ENCODE results near the gene KLHL40. TPM values are rescaled to one million over a fixed set of nuclear protein-coding genes. Genes with fewer than 3 reads are reported as not detected.

The KLHL40 gene
- total RNA-seq, 1 experiment from 2014 or later, result not detected

DNA sequence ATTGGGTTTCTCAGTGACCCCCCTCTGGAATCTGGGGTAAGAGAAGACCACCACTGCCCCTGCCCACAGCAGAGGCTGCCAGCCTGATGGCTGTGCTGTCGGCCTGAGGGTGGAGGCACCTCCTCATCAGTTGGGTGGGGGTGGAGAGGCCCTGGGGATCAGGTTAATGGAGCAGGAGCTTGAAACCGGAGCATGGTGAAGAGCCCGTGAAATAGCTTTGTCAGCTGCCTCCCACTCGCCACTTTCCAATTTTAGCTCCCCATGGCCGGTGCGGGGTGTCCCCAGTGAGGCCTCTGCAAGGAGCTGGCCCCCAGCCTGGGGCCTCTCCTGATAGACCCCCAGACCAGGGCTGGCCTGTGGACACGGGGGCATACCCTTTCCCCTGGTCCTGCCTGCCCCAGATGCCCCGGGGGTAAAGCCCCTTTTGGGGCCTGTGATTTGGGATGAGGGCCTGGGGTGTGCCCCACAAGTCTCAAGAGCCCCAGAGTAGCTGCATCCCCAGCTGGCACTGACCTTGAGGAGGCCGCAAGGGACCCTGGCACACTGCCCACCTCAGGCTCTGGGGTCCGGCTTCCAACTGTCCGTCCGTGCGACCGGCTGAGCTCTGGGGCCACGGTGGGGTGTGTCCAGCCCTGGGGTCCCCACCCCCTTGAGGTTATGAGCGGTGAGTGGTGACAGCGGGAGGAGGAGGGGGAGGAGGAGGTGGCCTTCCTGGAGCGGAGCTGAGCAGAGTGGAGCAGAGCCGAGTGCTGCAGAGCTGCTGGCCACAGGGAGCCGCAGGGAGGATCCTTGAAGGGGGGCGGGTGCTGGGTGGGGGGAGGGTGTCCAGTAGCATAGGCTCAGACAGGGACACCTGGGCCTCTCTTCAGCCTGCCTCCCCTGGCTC is 17.0 kb downstream of the KLHL40 start, which contains the start of gene HHATL:
TSS of gene HHATL (minus strand) at position 733 of the 886 bp plus-strand sequence. CDS start 1,972 bp downstream, outside the sequence.
- no peak for DNase-seq (ENCODE audit: low spot score)
- no peaks in the 10 kb centered on the region for H3K27me3 ChIP-seq (replicated peaks; ENCODE audit: insufficient read depth, low read depth, low read length, poor library complexity)
- H3K36me3 ChIP-seq (ENCODE audit: insufficient read depth, low read length, poor library complexity, severe bottlenecking), result no peaks in the 10 kb centered on the region
- ChIA-PET POLR2A (ENCODE audit: low non-redundant PET) (interaction anchor here (0.6 kb wide), 1 partner anchor 11 kb away, joined by 3 read pairs; no protein-coding TSS in a partner anchor), CTCF (no interaction called here)
- no peak within 1 kb of the TSS for H3K4me3 ChIP-seq (ENCODE audit: low read depth, low read length, poor library complexity, severe bottlenecking)
- no peaks in the 10 kb centered on the region for H3K9me3 ChIP-seq (ENCODE audit: low read depth, low read length, poor library complexity, severe bottlenecking)
- no TSS peak for BruUV-seq (replicated peaks)
- no peaks in the 10 kb centered on the region for H3K4me1 ChIP-seq (ENCODE audit: insufficient read depth, low read length, poor library complexity, severe bottlenecking)
- no peak for TF ChIP-seq EZH2 (IDR thresholded peaks at IDR 0.05; ENCODE audit: borderline replicate concordance, low read depth, low read length, poor library complexity, severe bottlenecking)
- TF ChIP-seq CTCF (conservative IDR thresholded peaks at IDR 0.05; ENCODE audit: low read depth, low read length), result no peak
- intact Hi-C loops (cut with micrococcal nuclease; ENCODE audit: unreplicated experiment), result no loop called here
- H3K27ac ChIP-seq (ENCODE audit: low read depth, low read length, poor library complexity, severe bottlenecking), result no peak within 1 kb of the TSS

DNA sequence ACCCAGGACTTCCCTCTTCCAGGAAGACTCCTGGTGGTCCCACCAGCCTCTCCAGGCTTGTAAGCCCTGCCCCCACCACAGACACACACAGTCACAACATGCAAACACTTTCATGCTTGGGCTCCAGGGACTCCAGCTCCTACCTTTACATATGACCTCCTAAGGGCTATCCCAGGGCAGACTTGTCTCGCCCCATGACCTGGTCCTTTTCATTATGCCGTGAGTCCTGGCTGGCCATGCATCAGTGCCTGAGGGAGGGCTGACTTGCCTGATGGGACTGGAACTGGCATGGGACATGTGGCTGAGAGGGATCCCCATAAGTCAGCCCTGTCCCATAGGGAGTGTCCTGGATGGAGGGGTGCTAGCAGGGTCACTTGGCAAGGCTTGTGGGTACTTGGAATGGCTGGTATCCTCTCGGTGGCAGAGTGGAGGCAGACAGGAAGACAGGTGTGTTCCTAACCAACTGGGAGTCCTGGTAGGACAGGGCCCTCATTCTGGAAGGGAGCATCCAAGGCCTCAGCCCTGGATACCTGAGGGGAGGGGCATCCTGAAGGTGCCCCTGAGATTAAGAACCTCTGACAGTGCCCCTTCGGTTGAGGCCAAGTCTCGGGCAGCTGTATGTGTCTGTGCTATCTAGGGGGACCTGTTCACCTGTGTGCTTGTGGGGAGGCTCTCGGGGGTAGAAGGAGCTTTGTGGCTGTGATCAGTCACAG is 17.8 kb downstream of the KLHL40 start:
- intact Hi-C loops (cut with micrococcal nuclease; ENCODE audit: unreplicated experiment), result no loop called here
- no peaks in the 10 kb centered on the region for H3K27me3 ChIP-seq (replicated peaks; ENCODE audit: insufficient read depth, low read depth, low read length, poor library complexity)
- no peak for DNase-seq (ENCODE audit: low spot score)
- TF ChIP-seq EZH2 (IDR thresholded peaks at IDR 0.05; ENCODE audit: borderline replicate concordance, low read depth, low read length, poor library complexity, severe bottlenecking), result no peak
- TF ChIP-seq CTCF (conservative IDR thresholded peaks at IDR 0.05; ENCODE audit: low read depth, low read length), result no peak
- POLR2A ChIA-PET (ENCODE audit: low non-redundant PET), result no interaction called here
- no peaks in the 10 kb centered on the region for H3K36me3 ChIP-seq (ENCODE audit: insufficient read depth, low read length, poor library complexity, severe bottlenecking)
- CTCF ChIA-PET, result no interaction called here
- no peaks in the 10 kb centered on the region for H3K9me3 ChIP-seq (ENCODE audit: low read depth, low read length, poor library complexity, severe bottlenecking)
- no peak overlapping the region for H3K27ac ChIP-seq (ENCODE audit: low read depth, low read length, poor library complexity, severe bottlenecking)
- H3K4me1 ChIP-seq (ENCODE audit: insufficient read depth, low read length, poor library complexity, severe bottlenecking), result no peaks in the 10 kb centered on the region
- no TSS peak for BruUV-seq (replicated peaks)
- no peak overlapping the region for H3K4me3 ChIP-seq (ENCODE audit: low read depth, low read length, poor library complexity, severe bottlenecking)

- no peak overlapping the region for H3K27ac ChIP-seq (ENCODE audit: low read depth, low read length, poor library complexity, severe bottlenecking)
- no peaks in the 10 kb centered on the region for H3K27me3 ChIP-seq (replicated peaks; ENCODE audit: insufficient read depth, low read depth, low read length, poor library complexity)
- CTCF ChIA-PET, result no interaction called here
- DNase-seq (ENCODE audit: low spot score), result no peak
- H3K9me3 ChIP-seq (ENCODE audit: low read depth, low read length, poor library complexity, severe bottlenecking), result no peaks in the 10 kb centered on the region
- POLR2A ChIA-PET (ENCODE audit: low non-redundant PET), result no interaction called here
- H3K36me3 ChIP-seq (ENCODE audit: insufficient read depth, low read length, poor library complexity, severe bottlenecking), result no peaks in the 10 kb centered on the region
- no peaks in the 10 kb centered on the region for H3K4me1 ChIP-seq (ENCODE audit: insufficient read depth, low read length, poor library complexity, severe bottlenecking)
- no peak overlapping the region for H3K4me3 ChIP-seq (ENCODE audit: low read depth, low read length, poor library complexity, severe bottlenecking)
- TF ChIP-seq CTCF (conservative IDR thresholded peaks at IDR 0.05; ENCODE audit: low read depth, low read length), result no peak
- TF ChIP-seq EZH2 (IDR thresholded peaks at IDR 0.05; ENCODE audit: borderline replicate concordance, low read depth, low read length, poor library complexity, severe bottlenecking), result no peak
- intact Hi-C loops (cut with micrococcal nuclease; ENCODE audit: unreplicated experiment), result no loop called here
- BruUV-seq (replicated peaks), result no TSS peak
These were observed 18.3 kb downstream of the KLHL40 start for GRCh38 chr3:42703695-42704025.
